Measurements from ENCODE around the gene XYLT2. TPM values are rescaled to one million over a fixed set of nuclear protein-coding genes. Genes with fewer than 3 reads are reported as not detected.

XYLT2 gene
- total and polyA plus RNA-seq, 10 of the 15 experiments (the other 5 are each of a cell fraction or from before 2014, with no cell fraction given), result 0.82 to 20.6 (median 13.0) TPM

GRCh38 chr17:50375858-50376538 lies 30.1 kb downstream of the XYLT2 start (continued):
- no peak for TF ChIP-seq E4F1 (IDR thresholded peaks at IDR 0.05; ENCODE audit: borderline replicate concordance, partially characterized antibody)
- TF ChIP-seq DPF2 (IDR thresholded peaks at IDR 0.05), result no peak

GRCh38 chr17:50379351-50380132 lies 33.6 kb downstream of the XYLT2 start:
- no peak overlapping the region for H3K9ac ChIP-seq (ENCODE audit: control insufficient read depth, insufficient read depth, low read length)
- H3K4me1 ChIP-seq (ENCODE audit: control insufficient read depth, insufficient read depth, low read length), result no peaks in the 10 kb centered on the region
- ChIA-PET POLR2A (interaction anchor here (0.6 to 1.0 kb wide), 3 partner anchors 7 to 44 kb away, joined by 3 to 5 read pairs (median 3); no protein-coding TSS in a partner anchor), RAD21 (ENCODE audit: unreplicated experiment) (no interaction called here), SMC1A (ENCODE audit: uncharacterized antibody, unreplicated experiment) (no interaction called here), CTCF (interaction anchor here (0.7 to 3.2 kb wide), 3 partner anchors 17 to 828 kb away, joined by 3 to 19 read pairs (median 6); partner anchors contain the start of gene LRRC59)
- no peak for ATAC-seq
- DNase-seq (ENCODE audit: low read depth, low spot score), result no peak
- H4K20me1 ChIP-seq (ENCODE audit: control insufficient read depth, insufficient read depth), result no peaks in the 10 kb centered on the region
- H3K36me3 ChIP-seq (ENCODE audit: control insufficient read depth in 2 of 2, insufficient read depth in 2 of 2, low read length in 1 of 2), result peaks cover 23 to 27% of the 10 kb centered on the region in 2 experiments
- no TSS peak for BruUV-seq (replicated peaks)
- WGBS (ENCODE audit: insufficient coverage, insufficient replicate concordance, low lambda C conversion rate, missing lambda C conversion rate), result 84% methylated on average over 6 of the region's 6 CpGs
- TF ChIP-seq RUNX3 (IDR thresholded peaks at IDR 0.05; ENCODE audit: low read length) (no peak), CHD4 (IDR thresholded peaks at IDR 0.05) (no peak), ETV6 (conservative IDR thresholded peaks at IDR 0.05 in 1 of 2, IDR thresholded peaks at IDR 0.05 in 1 of 2; ENCODE audit: borderline replicate concordance in 1 of 2, low read depth in 1 of 2) (no peak)
- no peak overlapping the region for H3K4me3 ChIP-seq
- no peak overlapping the region for H3K4me2 ChIP-seq (ENCODE audit: control insufficient read depth, insufficient read depth)
- in situ Hi-C loops (cut with MboI), result no loop called here
- H3K27me3 ChIP-seq (replicated peaks in 1 of 2; ENCODE audit: control insufficient read depth in 2 of 2, insufficient read depth in 2 of 2, low read length in 1 of 2), result no peaks in the 10 kb centered on the region
- H3K79me2 ChIP-seq (ENCODE audit: control insufficient read depth, insufficient read depth, low read length), result no peaks in the 10 kb centered on the region
- FAIRE-seq, result no peak
- intact Hi-C loops (cut with micrococcal nuclease; ENCODE audit: unreplicated experiment), result no loop called here
- H3K9me3 ChIP-seq (replicated peaks; ENCODE audit: control insufficient read depth, insufficient read depth, low read length), result no peaks in the 10 kb centered on the region
- no peak overlapping the region for H3K27ac ChIP-seq (ENCODE audit: control insufficient read depth, insufficient read depth)
- H2AFZ ChIP-seq (ENCODE audit: control insufficient read depth, low read depth, low read length), result no peak overlapping the region

All from GM12878 (cell line).